ENCODE data around the gene PORCN. TPM values are rescaled to one million over a fixed set of nuclear protein-coding genes. Genes with fewer than 3 reads are reported as not detected.

PORCN gene
- total and polyA plus RNA-seq, 2 donors (not counting 3 experiments of a cell fraction or from before 2014, with no cell fraction given) = 7.6 to 21.0 TPM

- Histone ChIP-seq H3K4me3 (replicated peaks in 1 of 3; ENCODE audit: insufficient read depth in 1 of 3, low read depth in 1 of 3, low read length in 3 of 3) (peak overlapping the region; percentile 71 to 91 (median 88)), H3K4me1 (ENCODE audit: control insufficient read depth, extremely low read depth, insufficient read depth, low read length) (peaks cover 6% of the 10 kb centered on the region), H3K9ac (replicated peaks; ENCODE audit: extremely low read depth, insufficient read depth, low read length) (peak overlapping the region; percentile 91), H4K20me1 (replicated peaks; ENCODE audit: control insufficient read depth, extremely low read depth, insufficient read depth, low read length) (no peaks in the 10 kb centered on the region), H3K79me2 (ENCODE audit: control insufficient read depth, insufficient read depth, low read length) (peaks cover 34% of the 10 kb centered on the region), H3K36me3 (ENCODE audit: control insufficient read depth in 2 of 2, extremely low read depth in 1 of 2, insufficient read depth in 2 of 2, low read length in 2 of 2) (no peaks in the 10 kb centered on the region), H3K9me3 (replicated peaks; ENCODE audit: control insufficient read depth, insufficient read depth, low read length) (no peaks in the 10 kb centered on the region), H3K27me3 (ENCODE audit: control insufficient read depth in 2 of 2, insufficient read depth in 2 of 2, low read length in 2 of 2) (no peaks in the 10 kb centered on the region), H3K27ac (ENCODE audit: insufficient read depth, low read depth, low read length) (peak overlapping the region; percentile 56), H3K4me2 (ENCODE audit: insufficient read depth, low read length) (peak overlapping the region; percentile 88), H3K9me1 (replicated peaks; ENCODE audit: control insufficient read depth, extremely low read depth, insufficient read depth, low read length) (no peaks in the 10 kb centered on the region), H2AFZ (ENCODE audit: low read depth, low read length) (peak overlapping the region; percentile 77)
- ChIA-PET CTCF (interaction anchor here (1.2 kb wide), 1 partner anchor 65 kb away, joined by 4 read pairs; the partner anchor contains the start of gene TBC1D25), POLR2A (no interaction called here)
- no TSS peak for BruUV-seq (replicated peaks)
- FAIRE-seq (no peak), DNase-seq (ENCODE audit: low read depth, low spot score) (no peak)
- dilution Hi-C loops (cut with MboI; ENCODE audit: extremely low pct_ligation_motif_present, low sequenced_read_pairs) (no loop called here), intact Hi-C loops (cut with micrococcal nuclease) (loop anchor here (1.0 to 5.0 kb wide), 4 partner anchors 47 to 393 kb away; partner anchors contain the start of gene EBP)
- no peak for TF ChIP-seq MYC (IDR thresholded peaks at IDR 0.05; ENCODE audit: low read depth, low read length)
- TF ChIP-seq, protein P1, sequence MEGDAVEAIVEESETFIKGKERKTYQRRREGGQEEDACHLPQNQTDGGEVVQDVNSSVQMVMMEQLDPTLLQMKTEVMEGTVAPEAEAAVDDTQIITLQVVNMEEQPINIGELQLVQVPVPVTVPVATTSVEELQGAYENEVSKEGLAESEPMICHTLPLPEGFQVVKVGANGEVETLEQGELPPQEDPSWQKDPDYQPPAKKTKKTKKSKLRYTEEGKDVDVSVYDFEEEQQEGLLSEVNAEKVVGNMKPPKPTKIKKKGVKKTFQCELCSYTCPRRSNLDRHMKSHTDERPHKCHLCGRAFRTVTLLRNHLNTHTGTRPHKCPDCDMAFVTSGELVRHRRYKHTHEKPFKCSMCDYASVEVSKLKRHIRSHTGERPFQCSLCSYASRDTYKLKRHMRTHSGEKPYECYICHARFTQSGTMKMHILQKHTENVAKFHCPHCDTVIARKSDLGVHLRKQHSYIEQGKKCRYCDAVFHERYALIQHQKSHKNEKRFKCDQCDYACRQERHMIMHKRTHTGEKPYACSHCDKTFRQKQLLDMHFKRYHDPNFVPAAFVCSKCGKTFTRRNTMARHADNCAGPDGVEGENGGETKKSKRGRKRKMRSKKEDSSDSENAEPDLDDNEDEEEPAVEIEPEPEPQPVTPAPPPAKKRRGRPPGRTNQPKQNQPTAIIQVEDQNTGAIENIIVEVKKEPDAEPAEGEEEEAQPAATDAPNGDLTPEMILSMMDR (IDR thresholded peaks at IDR 0.05; ENCODE audit: extremely low read depth in 1 of 2, insufficient read depth in 1 of 2, low read depth in 1 of 2, low read length in 2 of 2) = no peak
- TF ChIP-seq EZH2 (IDR thresholded peaks at IDR 0.05; ENCODE audit: borderline replicate concordance, low read depth, low read length, severe bottlenecking) = no peak
- TF ChIP-seq, protein P2, sequence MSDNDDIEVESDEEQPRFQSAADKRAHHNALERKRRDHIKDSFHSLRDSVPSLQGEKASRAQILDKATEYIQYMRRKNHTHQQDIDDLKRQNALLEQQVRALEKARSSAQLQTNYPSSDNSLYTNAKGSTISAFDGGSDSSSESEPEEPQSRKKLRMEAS (IDR thresholded peaks at IDR 0.05; ENCODE audit: insufficient read depth, insufficient read length) = no peak
- TF ChIP-seq GATA2 (IDR thresholded peaks at IDR 0.05; ENCODE audit: insufficient read depth, insufficient read length, low read depth, low read length) = no peak
- TF ChIP-seq POLR2AphosphoS5 (IDR thresholded peaks at IDR 0.05; ENCODE audit: insufficient read depth, low read depth, low read length) = no peak
- no peak for TF ChIP-seq FOS (IDR thresholded peaks at IDR 0.05; ENCODE audit: borderline replicate concordance, insufficient read depth, low read length)
- no peak for TF ChIP-seq JUN (IDR thresholded peaks at IDR 0.05; ENCODE audit: borderline replicate concordance, insufficient read depth, insufficient read length, low read depth)
- no peak for TF ChIP-seq POLR2A (IDR thresholded peaks at IDR 0.05; ENCODE audit: low read depth, low read length)
Measured at GRCh38 chrX:48475296-48475695, 33.5 kb upstream of the PORCN start.
